Measurements from ENCODE around the gene UBE2E1.

Gene UBE2E1

GRCh38 chr3:23821858-23822257 lies 16.1 kb downstream of the UBE2E1 start:
- DNase-seq (ENCODE audit: low read depth) = no peak

GRCh38 chr3:23822559-23822958 lies 16.8 kb downstream of the UBE2E1 start:
- DNase-seq (ENCODE audit: low read depth) = no peak

GRCh38 chr3:23823620-23824019 lies 17.9 kb downstream of the UBE2E1 start:
- DNase-seq (ENCODE audit: low read depth) = no peak

- no peak for DNase-seq (ENCODE audit: low read depth)
These were observed 19.1 kb downstream of the UBE2E1 start for GRCh38 chr3:23824699-23825444.

- no peak for DNase-seq (ENCODE audit: low read depth)
These were observed 20.0 kb downstream of the UBE2E1 start for GRCh38 chr3:23825802-23826201.

GRCh38 chr3:23826382-23827064 lies 20.8 kb downstream of the UBE2E1 start:
- DNase-seq (ENCODE audit: low read depth) = no peak

- DNase-seq (ENCODE audit: low read depth) = no peak
These were observed 23.6 kb downstream of the UBE2E1 start for GRCh38 chr3:23829242-23829934.

- DNase-seq (ENCODE audit: low read depth) = no peak
These were observed 25.2 kb downstream of the UBE2E1 start for GRCh38 chr3:23830869-23831484.

- DNase-seq (ENCODE audit: low read depth) = no peak
These were observed 26.0 kb downstream of the UBE2E1 start for GRCh38 chr3:23831517-23832394.

- DNase-seq (ENCODE audit: low read depth) = no peak
These were observed 26.8 kb downstream of the UBE2E1 start for GRCh38 chr3:23832523-23832922.

- DNase-seq (ENCODE audit: low read depth) = no peak
These were observed 28.5 kb downstream of the UBE2E1 start for GRCh38 chr3:23834082-23834870.

GRCh38 chr3:23835087-23835486 lies 29.3 kb downstream of the UBE2E1 start:
- no peak for DNase-seq (ENCODE audit: low read depth)

GRCh38 chr3:23835802-23836201 lies 30.0 kb downstream of the UBE2E1 start:
- no peak for DNase-seq (ENCODE audit: low read depth)

- DNase-seq (ENCODE audit: low read depth) = no peak
These were observed 30.9 kb downstream of the UBE2E1 start for GRCh38 chr3:23836536-23837230.

- DNase-seq (ENCODE audit: low read depth) = no peak
These were observed 31.5 kb downstream of the UBE2E1 start for GRCh38 chr3:23837286-23837685.

- DNase-seq (ENCODE audit: low read depth) = no peak
These were observed 31.9 kb downstream of the UBE2E1 start for GRCh38 chr3:23837691-23838090.

GRCh38 chr3:23840521-23840920 lies 34.8 kb downstream of the UBE2E1 start:
- no peak for DNase-seq (ENCODE audit: low read depth)

GRCh38 chr3:23843869-23844268 lies 38.1 kb downstream of the UBE2E1 start:
- DNase-seq (ENCODE audit: low read depth) = no peak

GRCh38 chr3:23845326-23846216 lies 39.8 kb downstream of the UBE2E1 start:
- no peak for DNase-seq (ENCODE audit: low read depth)

Data from activated T-cell treated with anti-CD3 and anti-CD28 coated beads for 48 hours (primary cell).